Measurements from ENCODE around the gene PDPK1. TPM values are rescaled to one million over a fixed set of nuclear protein-coding genes. Genes with fewer than 3 reads are reported as not detected.

Gene PDPK1
- total and polyA plus RNA-seq, 8 donors, result 36.5 to 64.8 (median 44.4) TPM

DNA sequence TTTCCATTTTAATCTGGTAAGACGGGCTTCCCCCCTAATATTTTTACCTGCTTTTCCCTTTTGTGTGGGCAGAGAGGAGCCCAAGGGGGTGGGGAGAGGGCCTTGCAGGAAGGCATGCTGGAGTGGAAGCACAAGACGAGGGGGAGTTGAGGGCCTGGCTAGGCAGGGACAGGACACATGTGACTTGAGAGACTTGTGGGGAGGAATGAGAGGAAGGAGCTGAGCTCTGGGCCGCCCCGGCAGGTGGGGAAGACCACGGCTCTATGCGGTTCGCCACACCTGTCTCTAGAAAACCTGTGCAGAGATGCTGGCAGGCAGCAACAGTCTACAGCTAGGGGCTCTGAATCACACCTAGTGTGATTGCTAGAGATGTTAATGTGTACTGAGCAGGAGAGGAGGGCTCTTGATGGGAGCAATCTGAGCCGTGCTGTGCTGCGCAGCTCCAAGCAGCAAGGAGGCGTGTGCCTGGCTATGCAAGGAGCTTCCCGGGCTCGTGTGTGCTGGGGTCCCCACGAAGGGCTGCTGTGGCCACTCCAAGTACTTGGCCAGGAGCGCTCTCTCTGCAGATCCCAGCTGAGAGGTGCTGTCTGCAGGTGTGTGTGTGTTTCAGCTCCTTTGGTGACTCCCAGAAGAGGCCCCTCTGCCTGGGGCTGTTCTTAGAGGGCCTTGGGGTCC is 50.2 kb downstream of the PDPK1 start:
- H3K27ac ChIP-seq, result no peak overlapping the region
- H3K4me3 ChIP-seq, result no peak overlapping the region
- intact Hi-C loops (cut with DNase I), result no loop called here
- no peaks in the 10 kb centered on the region for H3K4me1 ChIP-seq
- DNase-seq (peak in 1 of 4 donors; percentile 42), ATAC-seq (no peak)
- H3K9me3 ChIP-seq, result no peaks in the 10 kb centered on the region
- no peaks in the 10 kb centered on the region for H3K27me3 ChIP-seq
- TF ChIP-seq, protein P1, sequence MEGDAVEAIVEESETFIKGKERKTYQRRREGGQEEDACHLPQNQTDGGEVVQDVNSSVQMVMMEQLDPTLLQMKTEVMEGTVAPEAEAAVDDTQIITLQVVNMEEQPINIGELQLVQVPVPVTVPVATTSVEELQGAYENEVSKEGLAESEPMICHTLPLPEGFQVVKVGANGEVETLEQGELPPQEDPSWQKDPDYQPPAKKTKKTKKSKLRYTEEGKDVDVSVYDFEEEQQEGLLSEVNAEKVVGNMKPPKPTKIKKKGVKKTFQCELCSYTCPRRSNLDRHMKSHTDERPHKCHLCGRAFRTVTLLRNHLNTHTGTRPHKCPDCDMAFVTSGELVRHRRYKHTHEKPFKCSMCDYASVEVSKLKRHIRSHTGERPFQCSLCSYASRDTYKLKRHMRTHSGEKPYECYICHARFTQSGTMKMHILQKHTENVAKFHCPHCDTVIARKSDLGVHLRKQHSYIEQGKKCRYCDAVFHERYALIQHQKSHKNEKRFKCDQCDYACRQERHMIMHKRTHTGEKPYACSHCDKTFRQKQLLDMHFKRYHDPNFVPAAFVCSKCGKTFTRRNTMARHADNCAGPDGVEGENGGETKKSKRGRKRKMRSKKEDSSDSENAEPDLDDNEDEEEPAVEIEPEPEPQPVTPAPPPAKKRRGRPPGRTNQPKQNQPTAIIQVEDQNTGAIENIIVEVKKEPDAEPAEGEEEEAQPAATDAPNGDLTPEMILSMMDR (IDR thresholded peaks at IDR 0.05), result no peak
- H3K36me3 ChIP-seq, result peaks cover 0 to 84% of the 10 kb centered on the region in 2 donors

DNA sequence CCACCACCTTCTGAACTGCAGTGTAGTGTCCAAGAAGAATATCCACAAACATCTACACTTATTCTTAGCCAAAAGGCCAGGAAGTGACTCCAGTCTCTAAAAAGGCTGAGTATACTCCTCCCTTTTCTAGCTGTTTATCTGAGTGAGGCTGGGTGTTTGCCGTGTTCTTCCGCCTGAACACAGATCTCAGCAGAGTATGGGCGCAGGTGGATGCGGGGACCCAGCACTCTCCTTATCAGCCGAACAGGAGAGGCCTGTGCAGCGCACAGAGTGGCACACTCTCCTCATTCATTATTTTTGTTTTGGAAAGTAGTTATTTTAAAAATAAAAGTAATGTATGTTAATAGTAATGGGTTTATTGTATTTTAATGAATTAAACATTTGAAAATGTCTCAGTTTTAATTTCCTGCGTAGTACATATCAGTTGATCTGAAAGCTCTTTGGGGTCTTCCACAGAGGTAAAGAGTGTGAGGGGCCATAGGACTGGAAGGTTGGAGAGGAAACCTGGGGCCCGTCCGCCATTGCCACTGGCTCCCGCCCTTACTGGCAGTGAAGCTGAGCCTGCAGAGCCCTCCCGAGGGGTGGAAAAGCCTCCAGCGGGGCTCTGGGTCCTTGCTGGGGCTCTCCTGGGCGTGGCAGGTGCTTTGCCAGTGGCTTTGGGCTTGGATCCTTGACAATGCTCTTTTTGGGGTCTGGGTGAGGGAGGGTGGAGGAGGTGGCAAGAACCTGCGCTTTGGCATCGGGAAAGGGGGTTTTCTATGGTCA is 53.8 kb downstream of the PDPK1 start:
- DNase-seq (peak in 1 of 4 donors; percentile 63), ATAC-seq (no peak)
- no peaks in the 10 kb centered on the region for H3K4me1 ChIP-seq
- no peak overlapping the region for H3K4me3 ChIP-seq
- H3K27me3 ChIP-seq, result no peaks in the 10 kb centered on the region
- no peaks in the 10 kb centered on the region for H3K9me3 ChIP-seq
- TF ChIP-seq, protein P1 (IDR thresholded peaks at IDR 0.05), result no peak
- intact Hi-C loops (cut with DNase I), result no loop called here
- H3K36me3 ChIP-seq, result peaks cover 0 to 97% of the 10 kb centered on the region in 2 donors
- H3K27ac ChIP-seq, result no peak overlapping the region

DNA sequence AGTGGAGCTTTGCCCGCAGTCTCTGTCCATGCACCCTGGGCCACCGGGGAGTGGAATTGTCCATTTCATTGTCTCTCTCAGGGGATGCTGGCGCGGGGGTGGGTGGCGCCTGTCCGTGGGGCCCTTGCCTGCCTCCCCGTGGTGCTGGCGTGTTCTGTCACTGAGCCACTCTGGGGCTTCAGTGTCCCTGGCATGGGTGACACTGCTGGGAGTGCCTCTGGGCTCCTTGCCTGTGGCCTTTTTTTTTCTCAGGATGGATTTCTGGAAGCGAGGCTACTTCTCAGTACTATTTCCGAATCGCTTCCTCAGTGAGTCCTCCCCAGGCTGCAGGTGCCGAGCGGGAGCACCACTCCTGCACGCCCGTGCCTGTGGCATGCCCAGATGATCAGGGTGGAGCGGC is 55.0 kb downstream of the PDPK1 start:
- H3K36me3 ChIP-seq, result peaks cover 3 to 97% of the 10 kb centered on the region in 2 donors

DNA sequence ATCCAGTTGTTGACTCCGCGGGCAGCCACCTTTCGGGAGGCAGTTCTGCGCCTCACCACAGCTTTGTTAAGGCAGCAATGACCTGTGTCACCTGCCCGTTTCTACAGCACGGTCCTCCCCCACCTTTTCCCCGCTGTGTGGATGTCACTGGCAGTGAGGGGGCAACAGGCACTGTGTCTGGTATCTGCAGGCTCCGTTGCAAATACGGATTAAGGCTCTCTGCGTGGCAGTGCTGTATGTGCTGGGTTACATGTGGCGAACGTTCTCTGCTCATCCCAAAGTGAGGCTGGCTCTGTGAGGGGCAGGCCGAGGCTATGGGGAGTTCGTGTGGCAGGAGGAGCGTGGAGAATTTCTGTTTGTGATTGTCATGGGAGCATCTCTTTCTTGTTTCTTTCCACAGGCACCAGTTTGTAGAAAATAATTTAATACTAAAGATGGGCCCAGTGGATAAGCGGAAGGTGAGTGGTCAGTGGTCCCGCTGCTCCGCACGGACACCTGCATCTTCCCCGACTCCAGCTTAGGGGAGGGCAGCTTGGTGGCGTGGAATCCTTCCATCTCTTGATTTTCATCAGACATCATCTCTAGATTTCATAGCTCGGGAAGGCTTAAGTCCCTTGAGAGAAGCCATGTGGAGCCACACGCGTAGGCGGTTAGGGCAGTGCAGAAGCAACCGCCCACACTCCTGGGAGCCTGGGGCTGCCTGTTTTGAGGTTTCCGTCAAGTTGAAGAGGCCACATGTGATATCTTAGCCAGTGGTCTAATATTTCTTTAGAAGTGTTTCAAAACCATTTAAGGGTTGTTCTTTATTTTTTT is 57.8 kb downstream of the PDPK1 start:
- DNase-seq (peak in 1 of 4 donors; percentile 46), ATAC-seq (no peak)
- Histone ChIP-seq H3K9me3 (no peaks in the 10 kb centered on the region), H3K27ac (no peak overlapping the region), H3K36me3 (peaks cover 6 to 90% of the 10 kb centered on the region in 2 donors), H3K27me3 (no peaks in the 10 kb centered on the region), H3K4me3 (no peak overlapping the region), H3K4me1 (no peaks in the 10 kb centered on the region)
- TF ChIP-seq, protein P1 (IDR thresholded peaks at IDR 0.05), result no peak
- intact Hi-C loops (cut with DNase I), result no loop called here

More for the DNA sequence above, 55.0 kb downstream of the PDPK1 start:
- TF ChIP-seq, protein P1 (IDR thresholded peaks at IDR 0.05), result no peak
- no peak for ATAC-seq
- Histone ChIP-seq H3K27ac (no peak overlapping the region), H3K4me1 (no peaks in the 10 kb centered on the region), H3K4me3 (no peak overlapping the region), H3K27me3 (no peaks in the 10 kb centered on the region), H3K9me3 (no peaks in the 10 kb centered on the region)
- peak in 1 of 4 donors; percentile 47 for DNase-seq
- intact Hi-C loops (cut with DNase I), result no loop called here

Measured in left lung (tissue), 10 donors.